ENCODE measurements around the gene VGLL4.

The VGLL4 gene

GRCh38 chr3:11632564-11632963, 11.2 kb downstream of the VGLL4 start:
- no peak overlapping the region for H3K4me3 ChIP-seq (ENCODE audit: control insufficient read depth, low read depth, low read length)
- no peak for TF ChIP-seq CTCF (conservative IDR thresholded peaks at IDR 0.05; ENCODE audit: control insufficient read depth, insufficient read depth, low read depth, low read length)
- DNase-seq (ENCODE audit: low read depth), result no peak

DNA sequence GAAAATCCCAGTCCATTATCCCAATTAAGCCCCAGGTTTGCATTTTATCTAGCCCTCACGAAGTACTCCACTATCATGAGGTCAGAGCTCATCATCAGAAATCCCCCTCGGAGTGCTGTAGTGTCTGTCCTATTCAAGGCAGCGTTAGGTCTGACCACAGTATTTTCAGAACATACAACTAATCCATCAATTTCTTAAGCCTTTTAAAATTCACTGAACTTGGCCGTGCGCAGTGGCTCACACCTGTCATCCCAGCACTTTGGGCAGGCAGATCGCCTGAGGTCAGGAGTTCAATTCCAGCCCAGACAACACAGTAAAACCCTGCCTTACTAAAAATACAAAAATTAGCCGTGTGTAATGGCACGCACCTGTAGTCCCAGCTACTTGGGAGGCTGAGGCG, 11.9 kb downstream of the VGLL4 start:
- no peak for DNase-seq (ENCODE audit: low read depth)
- H3K4me3 ChIP-seq (ENCODE audit: control insufficient read depth, low read depth, low read length), result no peak overlapping the region
- TF ChIP-seq CTCF (conservative IDR thresholded peaks at IDR 0.05; ENCODE audit: control insufficient read depth, insufficient read depth, low read depth, low read length), result no peak

DNA sequence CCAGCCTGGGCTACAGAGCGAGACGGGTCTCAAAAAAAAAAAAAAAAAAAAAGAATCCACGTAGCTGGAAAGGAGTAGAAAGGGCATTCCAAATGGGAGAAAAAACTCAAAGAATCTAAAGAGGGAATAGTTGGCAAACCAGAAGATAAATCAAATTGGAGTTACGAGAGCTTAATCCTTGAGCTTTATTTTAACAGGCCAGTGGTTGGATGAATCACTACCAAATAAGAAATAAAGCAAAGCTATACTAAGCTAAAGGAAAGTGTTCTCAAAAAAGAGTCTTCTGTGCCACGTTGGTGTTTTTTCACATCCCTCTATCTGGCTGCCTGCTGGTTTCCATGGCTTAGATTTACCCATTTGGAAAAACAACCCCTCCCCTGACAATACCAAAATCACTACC, 14.0 kb downstream of the VGLL4 start:
- H3K4me3 ChIP-seq (ENCODE audit: control insufficient read depth, low read depth, low read length), result no peak overlapping the region
- no peak for TF ChIP-seq CTCF (conservative IDR thresholded peaks at IDR 0.05; ENCODE audit: control insufficient read depth, insufficient read depth, low read depth, low read length)
- DNase-seq (ENCODE audit: low read depth), result peak; percentile 80

DNA sequence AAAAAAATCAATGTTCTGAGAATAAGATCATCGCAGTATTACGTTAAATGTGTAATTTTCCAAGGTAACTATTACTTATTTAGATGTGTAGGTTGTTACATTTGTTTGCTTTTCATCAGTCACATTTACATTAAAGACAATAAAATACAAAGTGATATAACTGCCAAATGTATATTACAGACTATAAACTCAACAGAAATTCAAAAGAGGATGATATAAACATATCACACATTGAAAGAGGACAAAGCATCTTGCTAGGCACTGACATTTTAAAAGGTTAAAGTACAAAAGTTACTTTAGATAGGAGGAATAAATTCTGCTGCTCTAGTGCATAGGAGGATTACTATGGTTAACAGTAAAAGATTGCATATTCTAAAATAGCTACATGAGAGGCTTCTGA, 16.1 kb downstream of the VGLL4 start:
- no peak for TF ChIP-seq CTCF (conservative IDR thresholded peaks at IDR 0.05; ENCODE audit: control insufficient read depth, insufficient read depth, low read depth, low read length)
- DNase-seq (ENCODE audit: low read depth), result no peak
- H3K4me3 ChIP-seq (ENCODE audit: control insufficient read depth, low read depth, low read length), result no peak overlapping the region

GRCh38 chr3:11626084-11626463, 17.6 kb downstream of the VGLL4 start:
- no peak for TF ChIP-seq CTCF (conservative IDR thresholded peaks at IDR 0.05; ENCODE audit: control insufficient read depth, insufficient read depth, low read depth, low read length)
- DNase-seq (ENCODE audit: low read depth), result no peak
- no peak overlapping the region for H3K4me3 ChIP-seq (ENCODE audit: control insufficient read depth, low read depth, low read length)

- no peak for TF ChIP-seq CTCF (conservative IDR thresholded peaks at IDR 0.05; ENCODE audit: control insufficient read depth, insufficient read depth, low read depth, low read length)
- no peak for DNase-seq (ENCODE audit: low read depth)
- no peak overlapping the region for H3K4me3 ChIP-seq (ENCODE audit: control insufficient read depth, low read depth, low read length)
Observed at GRCh38 chr3:11625376-11626083, 18.2 kb downstream of the VGLL4 start.

Data from fibroblast of mammary gland (primary cell).